Loucy (cell line): Measurements from ENCODE around the gene FKBP8.

ENCODE experiments used
- CTCF ChIP-seq: fragments of 200-600 bp; sonication (generic); conservative IDR thresholded peaks from 2 replicates; pipeline ENCODE4 v1.5.1; 2014; ENCODE audit warnings: mild to moderate bottlenecking, antibody characterized with exemption, low read length
- EZH2phosphoT487 ChIP-seq: fragments of 200-600 bp; IDR thresholded peaks from 2 replicates; pipeline ENCODE4 v1.6.1; 2018; ENCODE audit warnings: antibody characterized with exemption, mild to moderate bottlenecking, moderate library complexity, borderline replicate concordance

DNA sequence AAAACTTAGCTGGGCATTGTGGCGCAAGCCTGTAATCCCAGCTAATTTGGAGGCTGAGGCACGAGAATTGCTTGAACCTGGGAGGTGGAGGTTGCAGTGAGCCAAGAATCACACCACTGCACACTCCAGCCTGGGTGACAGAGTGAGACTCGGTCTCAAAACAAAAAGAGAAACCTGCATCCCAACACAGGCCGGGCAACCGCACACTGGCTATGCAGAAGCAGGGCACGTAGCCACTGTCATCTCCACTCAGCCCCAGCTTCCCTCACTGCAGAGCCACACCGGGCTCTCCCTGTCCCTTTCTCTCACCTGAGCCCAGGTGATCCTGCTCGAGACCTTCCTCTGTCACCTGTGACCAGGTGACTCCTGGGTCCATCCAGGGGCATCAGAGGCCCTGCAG is 33.2 kb downstream of the FKBP8 start:
- TF ChIP-seq CTCF, result no peak
- no peak for TF ChIP-seq EZH2phosphoT487
